HepG2 (cell line): ENCODE data around the gene YPEL4. TPM values are rescaled to one million over a fixed set of nuclear protein-coding genes. Genes with fewer than 3 reads are reported as not detected.

Source experiments
- AGO2 ChIP-seq: fragments of 200-400 bp; formaldehyde crosslinking; optimal IDR thresholded peaks from 2 replicates; pipeline ENCODE3; 2017; ENCODE audit warnings: mild to moderate bottlenecking, low read depth, low read length, moderate library complexity
- ATF1 ChIP-seq: IDR thresholded peaks from 2 replicates; pipeline ENCODE4 v1.6.1; 2016; ENCODE audit warnings: mild to moderate bottlenecking, control low read depth
- FOXK1 ChIP-seq: sonication (generic); formaldehyde crosslinking; IDR thresholded peaks from 2 replicates; pipeline ENCODE4 v1.4.0; 2020; ENCODE audit warnings: low read depth, missing genetic modification reagents, borderline replicate concordance
- RARA ChIP-seq: IDR thresholded peaks from 2 replicates; pipeline ENCODE4 v1.6.1; 2016; ENCODE audit warnings: missing genetic modification reagents, missing compliant biosample characterization
- TSC22D2 ChIP-seq: sonication (generic); formaldehyde crosslinking; IDR thresholded peaks from 2 replicates; pipeline ENCODE4 v1.5.1; 2020; ENCODE audit warnings: missing genetic modification reagents, mild to moderate bottlenecking, borderline replicate concordance
- ZNF264 ChIP-seq: sonication (generic); formaldehyde crosslinking; IDR thresholded peaks from 2 replicates; pipeline ENCODE4 v1.4.0; 2020; ENCODE audit warnings: missing genetic modification reagents
- ZNF383 ChIP-seq: sonication (generic); formaldehyde crosslinking; IDR thresholded peaks from 2 replicates; pipeline ENCODE4 v1.4.0; 2020; ENCODE audit warnings: missing genetic modification reagents, mild to moderate bottlenecking, borderline replicate concordance
- ZNF589 ChIP-seq: sonication (generic); formaldehyde crosslinking; conservative IDR thresholded peaks from 2 replicates; pipeline ENCODE4 v1.8.0; 2022; ENCODE audit warnings: mild to moderate bottlenecking, moderate library complexity, missing genetic modification reagents
- polyA plus RNA-seq, 8 experiments: library from polyadenylated mRNA; depleted of rRNA in 3 of 8; stranded (reverse) in 7 of 8; unstranded in 1 of 8; fragments of >200 nt; fragmentation: Illumina TruSeq in 4 of 8; extraction: Trizol in 4 of 8; gene quantifications; 2 replicates each; pipeline versions ENCODE4 v1.2.1 to v1.2.3, GENCODE V29; 2011 to 2016; ENCODE audit warnings: low read depth in 4 of 8, missing spikeins in 1 of 8, mixed read lengths in 1 of 8; ENCODE audit not compliant: insufficient read depth in 1 of 8
- total RNA-seq, 5 experiments: library from RNA; depleted of rRNA; stranded (reverse); fragments of >200 nt; fragmentation: Illumina TruSeq; extraction: Trizol; gene quantifications; 2 replicates each; pipeline ENCODE4 v1.2.3, GENCODE V29; 2016; ENCODE audit warnings: low read depth in 1 of 5
- TF ChIP-seq, protein P1 (sequence below): sonication (generic); formaldehyde crosslinking; IDR thresholded peaks from 2 replicates; pipeline ENCODE4 v1.5.0; 2020; ENCODE audit warnings: mild to moderate bottlenecking, missing genetic modification reagents
- TF ChIP-seq, protein P2 (sequence below): sonication (generic); formaldehyde crosslinking; IDR thresholded peaks from 2 replicates; pipeline ENCODE4 v1.8.0; 2022; ENCODE audit warnings: missing genetic modification reagents, mild to moderate bottlenecking, borderline replicate concordance
- TF ChIP-seq, protein P3 (sequence below): sonication (generic); formaldehyde crosslinking; IDR thresholded peaks from 2 replicates; pipeline ENCODE4 v1.5.0; 2020; ENCODE audit warnings: mild to moderate bottlenecking, missing genetic modification reagents, borderline replicate concordance
- TF ChIP-seq, protein P4 (sequence below): sonication (generic); formaldehyde crosslinking; IDR thresholded peaks from 2 replicates; pipeline ENCODE4 v1.9.0; 2021; ENCODE audit warnings: missing genetic modification reagents, borderline replicate concordance
- TF ChIP-seq, protein P5 (sequence below): sonication (generic); formaldehyde crosslinking; IDR thresholded peaks from 2 replicates; pipeline ENCODE4 v1.8.1; 2022; ENCODE audit warnings: mild to moderate bottlenecking, missing genetic modification reagents

YPEL4 gene
- total and polyA plus RNA-seq, 2 of the 13 experiments (the other 11 are each of a cell fraction or from before 2014, with no cell fraction given), result 0.04 TPM; not detected in 1

DNA sequence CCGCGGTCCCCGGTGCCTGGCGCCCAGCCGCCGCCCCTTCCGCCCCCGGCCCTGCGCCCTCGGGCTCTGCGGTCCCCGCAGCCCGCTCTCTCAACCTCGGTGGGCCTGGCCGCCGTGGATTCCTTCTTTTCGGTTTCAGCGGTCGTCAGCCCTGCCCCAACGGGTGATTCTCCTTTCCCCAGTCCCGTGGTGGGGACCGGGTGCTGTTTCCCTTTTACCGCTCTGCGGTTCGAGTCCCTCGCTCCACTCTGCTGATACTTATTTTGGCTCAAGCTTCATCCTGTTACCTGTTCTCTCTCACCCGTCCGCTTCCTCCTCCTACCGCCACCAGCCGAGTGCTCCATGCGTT is 18.7 kb upstream of the YPEL4 start (continued):
- TF ChIP-seq, protein P1, sequence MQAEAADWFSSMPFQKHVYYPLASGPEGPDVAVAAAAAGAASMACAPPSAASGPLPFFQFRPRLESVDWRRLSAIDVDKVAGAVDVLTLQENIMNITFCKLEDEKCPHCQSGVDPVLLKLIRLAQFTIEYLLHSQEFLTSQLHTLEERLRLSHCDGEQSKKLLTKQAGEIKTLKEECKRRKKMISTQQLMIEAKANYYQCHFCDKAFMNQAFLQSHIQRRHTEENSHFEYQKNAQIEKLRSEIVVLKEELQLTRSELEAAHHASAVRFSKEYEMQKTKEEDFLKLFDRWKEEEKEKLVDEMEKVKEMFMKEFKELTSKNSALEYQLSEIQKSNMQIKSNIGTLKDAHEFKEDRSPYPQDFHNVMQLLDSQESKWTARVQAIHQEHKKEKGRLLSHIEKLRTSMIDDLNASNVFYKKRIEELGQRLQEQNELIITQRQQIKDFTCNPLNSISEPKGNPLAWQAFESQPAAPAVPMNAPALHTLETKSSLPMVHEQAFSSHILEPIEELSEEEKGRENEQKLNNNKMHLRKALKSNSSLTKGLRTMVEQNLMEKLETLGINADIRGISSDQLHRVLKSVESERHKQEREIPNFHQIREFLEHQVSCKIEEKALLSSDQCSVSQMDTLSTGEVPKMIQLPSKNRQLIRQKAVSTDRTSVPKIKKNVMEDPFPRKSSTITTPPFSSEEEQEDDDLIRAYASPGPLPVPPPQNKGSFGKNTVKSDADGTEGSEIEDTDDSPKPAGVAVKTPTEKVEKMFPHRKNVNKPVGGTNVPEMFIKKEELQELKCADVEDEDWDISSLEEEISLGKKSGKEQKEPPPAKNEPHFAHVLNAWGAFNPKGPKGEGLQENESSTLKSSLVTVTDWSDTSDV (CRISPR knock-in tag), result no peak
- no peak for TF ChIP-seq ZNF383 (CRISPR knock-in tag)
- TF ChIP-seq ZNF264, result no peak
- TF ChIP-seq AGO2, result peak; percentile 12
- TF ChIP-seq, protein P2, sequence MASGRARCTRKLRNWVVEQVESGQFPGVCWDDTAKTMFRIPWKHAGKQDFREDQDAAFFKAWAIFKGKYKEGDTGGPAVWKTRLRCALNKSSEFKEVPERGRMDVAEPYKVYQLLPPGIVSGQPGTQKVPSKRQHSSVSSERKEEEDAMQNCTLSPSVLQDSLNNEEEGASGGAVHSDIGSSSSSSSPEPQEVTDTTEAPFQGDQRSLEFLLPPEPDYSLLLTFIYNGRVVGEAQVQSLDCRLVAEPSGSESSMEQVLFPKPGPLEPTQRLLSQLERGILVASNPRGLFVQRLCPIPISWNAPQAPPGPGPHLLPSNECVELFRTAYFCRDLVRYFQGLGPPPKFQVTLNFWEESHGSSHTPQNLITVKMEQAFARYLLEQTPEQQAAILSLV (CRISPR knock-in tag), result peak; percentile 86; the same call in 1 of the 2 replicates
- no peak for TF ChIP-seq ATF1 (CRISPR knock-in tag)
- TF ChIP-seq, protein P3, sequence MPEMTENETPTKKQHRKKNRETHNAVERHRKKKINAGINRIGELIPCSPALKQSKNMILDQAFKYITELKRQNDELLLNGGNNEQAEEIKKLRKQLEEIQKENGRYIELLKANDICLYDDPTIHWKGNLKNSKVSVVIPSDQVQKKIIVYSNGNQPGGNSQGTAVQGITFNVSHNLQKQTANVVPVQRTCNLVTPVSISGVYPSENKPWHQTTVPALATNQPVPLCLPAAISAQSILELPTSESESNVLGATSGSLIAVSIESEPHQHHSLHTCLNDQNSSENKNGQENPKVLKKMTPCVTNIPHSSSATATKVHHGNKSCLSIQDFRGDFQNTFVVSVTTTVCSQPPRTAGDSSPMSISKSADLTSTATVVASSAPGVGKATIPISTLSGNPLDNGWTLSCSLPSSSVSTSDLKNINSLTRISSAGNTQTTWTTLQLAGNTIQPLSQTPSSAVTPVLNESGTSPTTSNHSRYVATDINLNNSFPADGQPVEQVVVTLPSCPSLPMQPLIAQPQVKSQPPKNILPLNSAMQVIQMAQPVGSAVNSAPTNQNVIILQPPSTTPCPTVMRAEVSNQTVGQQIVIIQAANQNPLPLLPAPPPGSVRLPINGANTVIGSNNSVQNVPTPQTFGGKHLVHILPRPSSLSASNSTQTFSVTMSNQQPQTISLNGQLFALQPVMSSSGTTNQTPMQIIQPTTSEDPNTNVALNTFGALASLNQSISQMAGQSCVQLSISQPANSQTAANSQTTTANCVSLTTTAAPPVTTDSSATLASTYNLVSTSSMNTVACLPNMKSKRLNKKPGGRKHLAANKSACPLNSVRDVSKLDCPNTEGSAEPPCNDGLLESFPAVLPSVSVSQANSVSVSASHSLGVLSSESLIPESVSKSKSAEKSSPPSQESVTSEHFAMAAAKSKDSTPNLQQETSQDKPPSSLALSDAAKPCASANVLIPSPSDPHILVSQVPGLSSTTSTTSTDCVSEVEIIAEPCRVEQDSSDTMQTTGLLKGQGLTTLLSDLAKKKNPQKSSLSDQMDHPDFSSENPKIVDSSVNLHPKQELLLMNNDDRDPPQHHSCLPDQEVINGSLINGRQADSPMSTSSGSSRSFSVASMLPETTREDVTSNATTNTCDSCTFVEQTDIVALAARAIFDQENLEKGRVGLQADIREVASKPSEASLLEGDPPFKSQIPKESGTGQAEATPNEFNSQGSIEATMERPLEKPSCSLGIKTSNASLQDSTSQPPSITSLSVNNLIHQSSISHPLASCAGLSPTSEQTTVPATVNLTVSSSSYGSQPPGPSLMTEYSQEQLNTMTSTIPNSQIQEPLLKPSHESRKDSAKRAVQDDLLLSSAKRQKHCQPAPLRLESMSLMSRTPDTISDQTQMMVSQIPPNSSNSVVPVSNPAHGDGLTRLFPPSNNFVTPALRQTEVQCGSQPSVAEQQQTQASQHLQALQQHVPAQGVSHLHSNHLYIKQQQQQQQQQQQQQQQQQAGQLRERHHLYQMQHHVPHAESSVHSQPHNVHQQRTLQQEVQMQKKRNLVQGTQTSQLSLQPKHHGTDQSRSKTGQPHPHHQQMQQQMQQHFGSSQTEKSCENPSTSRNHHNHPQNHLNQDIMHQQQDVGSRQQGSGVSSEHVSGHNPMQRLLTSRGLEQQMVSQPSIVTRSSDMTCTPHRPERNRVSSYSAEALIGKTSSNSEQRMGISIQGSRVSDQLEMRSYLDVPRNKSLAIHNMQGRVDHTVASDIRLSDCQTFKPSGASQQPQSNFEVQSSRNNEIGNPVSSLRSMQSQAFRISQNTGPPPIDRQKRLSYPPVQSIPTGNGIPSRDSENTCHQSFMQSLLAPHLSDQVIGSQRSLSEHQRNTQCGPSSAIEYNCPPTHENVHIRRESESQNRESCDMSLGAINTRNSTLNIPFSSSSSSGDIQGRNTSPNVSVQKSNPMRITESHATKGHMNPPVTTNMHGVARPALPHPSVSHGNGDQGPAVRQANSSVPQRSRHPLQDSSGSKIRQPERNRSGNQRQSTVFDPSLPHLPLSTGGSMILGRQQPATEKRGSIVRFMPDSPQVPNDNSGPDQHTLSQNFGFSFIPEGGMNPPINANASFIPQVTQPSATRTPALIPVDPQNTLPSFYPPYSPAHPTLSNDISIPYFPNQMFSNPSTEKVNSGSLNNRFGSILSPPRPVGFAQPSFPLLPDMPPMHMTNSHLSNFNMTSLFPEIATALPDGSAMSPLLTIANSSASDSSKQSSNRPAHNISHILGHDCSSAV (CRISPR knock-in tag), result no peak
- TF ChIP-seq ZNF589 (CRISPR knock-in tag), result no peak
- no peak for TF ChIP-seq TSC22D2 (CRISPR knock-in tag)
- no peak for TF ChIP-seq FOXK1 (CRISPR knock-in tag)
- TF ChIP-seq RARA (CRISPR knock-in tag), result no peak; the same call in 1 of the 2 replicates
- TF ChIP-seq, protein P4, sequence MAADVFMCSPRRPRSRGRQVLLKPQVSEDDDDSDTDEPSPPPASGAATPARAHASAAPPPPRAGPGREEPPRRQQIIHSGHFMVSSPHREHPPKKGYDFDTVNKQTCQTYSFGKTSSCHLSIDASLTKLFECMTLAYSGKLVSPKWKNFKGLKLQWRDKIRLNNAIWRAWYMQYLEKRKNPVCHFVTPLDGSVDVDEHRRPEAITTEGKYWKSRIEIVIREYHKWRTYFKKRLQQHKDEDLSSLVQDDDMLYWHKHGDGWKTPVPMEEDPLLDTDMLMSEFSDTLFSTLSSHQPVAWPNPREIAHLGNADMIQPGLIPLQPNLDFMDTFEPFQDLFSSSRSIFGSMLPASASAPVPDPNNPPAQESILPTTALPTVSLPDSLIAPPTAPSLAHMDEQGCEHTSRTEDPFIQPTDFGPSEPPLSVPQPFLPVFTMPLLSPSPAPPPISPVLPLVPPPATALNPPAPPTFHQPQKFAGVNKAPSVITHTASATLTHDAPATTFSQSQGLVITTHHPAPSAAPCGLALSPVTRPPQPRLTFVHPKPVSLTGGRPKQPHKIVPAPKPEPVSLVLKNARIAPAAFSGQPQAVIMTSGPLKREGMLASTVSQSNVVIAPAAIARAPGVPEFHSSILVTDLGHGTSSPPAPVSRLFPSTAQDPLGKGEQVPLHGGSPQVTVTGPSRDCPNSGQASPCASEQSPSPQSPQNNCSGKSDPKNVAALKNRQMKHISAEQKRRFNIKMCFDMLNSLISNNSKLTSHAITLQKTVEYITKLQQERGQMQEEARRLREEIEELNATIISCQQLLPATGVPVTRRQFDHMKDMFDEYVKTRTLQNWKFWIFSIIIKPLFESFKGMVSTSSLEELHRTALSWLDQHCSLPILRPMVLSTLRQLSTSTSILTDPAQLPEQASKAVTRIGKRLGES (CRISPR knock-in tag), result no peak
- TF ChIP-seq, protein P5, sequence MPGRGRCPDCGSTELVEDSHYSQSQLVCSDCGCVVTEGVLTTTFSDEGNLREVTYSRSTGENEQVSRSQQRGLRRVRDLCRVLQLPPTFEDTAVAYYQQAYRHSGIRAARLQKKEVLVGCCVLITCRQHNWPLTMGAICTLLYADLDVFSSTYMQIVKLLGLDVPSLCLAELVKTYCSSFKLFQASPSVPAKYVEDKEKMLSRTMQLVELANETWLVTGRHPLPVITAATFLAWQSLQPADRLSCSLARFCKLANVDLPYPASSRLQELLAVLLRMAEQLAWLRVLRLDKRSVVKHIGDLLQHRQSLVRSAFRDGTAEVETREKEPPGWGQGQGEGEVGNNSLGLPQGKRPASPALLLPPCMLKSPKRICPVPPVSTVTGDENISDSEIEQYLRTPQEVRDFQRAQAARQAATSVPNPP (CRISPR knock-in tag), result no peak
